GM21576 (cell line): ENCODE data around the gene AK5.

Experiments
- ATAC-seq: cut with Tn5 transposase; IDR thresholded peaks from one replicate; pipeline ENCODE4 v1.9.1; 2021; ENCODE audit warnings: mild to moderate bottlenecking, moderate library complexity; ENCODE audit not compliant: unreplicated experiment

The AK5 gene, protein sequence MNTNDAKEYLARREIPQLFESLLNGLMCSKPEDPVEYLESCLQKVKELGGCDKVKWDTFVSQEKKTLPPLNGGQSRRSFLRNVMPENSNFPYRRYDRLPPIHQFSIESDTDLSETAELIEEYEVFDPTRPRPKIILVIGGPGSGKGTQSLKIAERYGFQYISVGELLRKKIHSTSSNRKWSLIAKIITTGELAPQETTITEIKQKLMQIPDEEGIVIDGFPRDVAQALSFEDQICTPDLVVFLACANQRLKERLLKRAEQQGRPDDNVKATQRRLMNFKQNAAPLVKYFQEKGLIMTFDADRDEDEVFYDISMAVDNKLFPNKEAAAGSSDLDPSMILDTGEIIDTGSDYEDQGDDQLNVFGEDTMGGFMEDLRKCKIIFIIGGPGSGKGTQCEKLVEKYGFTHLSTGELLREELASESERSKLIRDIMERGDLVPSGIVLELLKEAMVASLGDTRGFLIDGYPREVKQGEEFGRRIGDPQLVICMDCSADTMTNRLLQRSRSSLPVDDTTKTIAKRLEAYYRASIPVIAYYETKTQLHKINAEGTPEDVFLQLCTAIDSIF

DNA sequence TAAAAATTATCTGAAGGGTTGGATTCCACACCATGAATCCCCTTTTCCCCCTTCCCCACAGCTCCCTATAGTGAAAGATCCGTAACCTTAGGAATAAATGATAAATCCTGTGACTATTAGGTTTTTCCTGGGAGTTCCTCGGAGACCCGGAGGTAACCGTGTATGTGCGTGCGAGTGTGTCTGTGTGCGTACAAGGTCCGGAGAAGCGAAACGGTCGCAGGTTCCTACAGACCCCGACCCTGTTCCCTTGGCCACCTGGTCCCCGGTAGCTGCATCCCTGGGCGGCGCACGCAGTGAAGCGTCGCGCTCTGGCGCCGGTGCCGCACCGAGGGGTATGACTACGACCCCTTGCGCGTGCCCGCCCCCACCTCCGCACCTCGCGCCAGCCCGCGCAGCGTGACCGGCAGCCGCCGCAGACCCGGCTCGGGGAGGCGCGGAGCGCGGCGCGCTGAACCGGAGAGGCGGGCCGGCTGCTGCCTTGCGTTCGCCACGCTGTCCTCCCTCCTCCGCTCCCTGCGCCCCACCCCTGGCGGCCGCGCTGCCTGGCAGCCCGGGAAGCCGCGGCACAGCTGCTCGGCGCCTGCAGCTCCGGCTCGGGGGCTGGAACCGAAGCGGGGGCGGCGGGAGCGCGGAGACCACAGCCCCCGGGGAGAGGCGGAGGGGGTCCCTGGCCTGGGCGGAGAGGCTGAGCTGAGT lies at the start of gene AK5:
Gene AK5 (plus strand): TSS at position 529 of the 696 bp plus-strand sequence. CDS start 295 bp downstream, outside the sequence.
- no peak for ATAC-seq

DNA sequence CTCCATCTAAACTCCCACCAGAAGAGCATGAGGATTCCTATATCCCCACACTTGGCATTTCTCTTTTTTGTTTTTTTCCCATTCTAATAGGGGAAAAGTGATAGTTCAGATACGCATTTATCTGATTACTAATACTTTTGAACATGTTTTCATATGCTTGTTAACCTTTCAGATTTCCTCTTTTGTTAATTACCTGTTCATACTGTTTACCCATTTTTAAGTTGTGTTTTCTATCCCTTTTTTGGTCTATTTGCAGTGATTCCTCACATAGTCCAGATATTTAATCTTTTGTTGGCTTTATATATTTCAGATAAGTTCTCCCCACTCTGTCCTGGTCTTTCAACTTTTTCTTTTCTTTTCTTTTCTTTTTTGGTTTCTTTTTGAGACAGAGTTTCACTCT lies 49.0 kb upstream of the AK5 start:
- no peak for ATAC-seq

DNA sequence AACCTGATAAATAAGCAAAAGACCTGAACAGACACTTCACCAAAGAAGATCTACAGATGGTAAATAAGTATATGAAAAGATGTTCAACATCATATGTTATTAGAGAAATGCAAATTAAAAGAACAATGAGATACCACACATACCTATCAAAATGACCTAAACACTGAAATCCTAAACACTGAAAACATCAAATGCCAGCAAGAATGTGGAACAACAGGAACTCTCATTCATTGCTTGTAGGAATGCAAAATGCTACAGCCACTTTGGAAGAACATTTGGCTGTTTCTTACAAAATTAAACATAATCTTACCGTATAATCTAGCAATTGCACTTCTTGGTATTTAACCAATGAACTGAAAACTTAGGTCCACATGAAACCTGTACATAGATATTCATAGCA lies 47.7 kb upstream of the AK5 start:
- ATAC-seq, result no peak

DNA sequence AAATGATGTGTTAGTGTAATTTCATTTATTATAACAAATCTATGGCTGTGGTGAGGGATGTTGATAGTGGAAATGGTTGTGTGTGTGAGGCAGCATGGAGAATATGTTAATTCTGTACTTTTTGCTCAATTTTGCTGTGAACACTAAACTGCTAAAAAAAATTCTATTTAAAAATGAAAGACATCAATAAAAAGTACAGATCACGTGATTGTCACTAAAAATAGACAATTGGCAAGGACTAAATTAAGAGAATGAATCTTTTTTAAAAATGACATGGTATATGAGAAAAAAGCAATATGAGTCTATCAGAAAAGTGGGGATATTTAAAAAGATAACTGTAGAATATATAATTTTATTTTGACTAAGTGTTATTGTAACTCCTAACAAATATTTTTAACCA lies 46.9 kb upstream of the AK5 start:
- no peak for ATAC-seq

DNA sequence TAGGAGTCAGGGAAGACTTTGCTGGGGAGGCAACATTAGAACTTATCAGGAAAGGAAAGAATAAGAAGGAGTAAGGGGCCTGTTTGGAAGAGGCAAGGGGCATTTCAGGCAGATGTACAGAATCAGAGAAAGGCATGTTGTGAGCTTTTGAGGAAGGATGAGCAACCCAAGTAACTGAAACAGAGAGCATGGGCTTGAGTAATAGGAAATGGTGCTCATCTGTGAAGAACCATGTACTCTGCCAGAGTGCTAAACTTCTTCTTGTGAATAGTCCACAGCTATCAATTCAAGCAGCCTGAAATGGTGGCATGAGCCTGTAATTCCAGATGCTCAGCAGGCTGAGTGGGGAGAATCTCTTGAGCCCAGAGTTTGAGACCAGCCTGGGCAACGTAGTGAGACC lies 43.4 kb upstream of the AK5 start:
- ATAC-seq, result no peak

DNA sequence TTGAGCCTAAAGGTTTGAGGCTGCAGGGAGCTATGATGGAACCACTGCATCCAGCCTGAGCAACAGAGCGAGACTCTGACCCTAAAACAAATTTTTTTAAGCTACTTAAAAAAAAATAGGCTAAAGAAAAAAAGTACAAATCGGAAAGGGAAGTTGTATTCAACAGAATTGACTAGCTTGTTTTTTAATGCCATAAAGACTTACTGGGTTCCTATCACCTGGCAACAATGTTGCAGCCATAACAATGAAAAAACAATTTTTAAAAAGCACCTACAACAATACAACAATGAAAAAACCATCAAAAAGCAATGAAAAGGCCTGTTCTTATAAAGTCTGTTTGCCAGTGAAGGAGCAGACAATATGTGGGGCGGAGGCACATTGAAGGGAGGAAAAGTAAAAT lies 42.5 kb upstream of the AK5 start:
- ATAC-seq, result no peak

DNA sequence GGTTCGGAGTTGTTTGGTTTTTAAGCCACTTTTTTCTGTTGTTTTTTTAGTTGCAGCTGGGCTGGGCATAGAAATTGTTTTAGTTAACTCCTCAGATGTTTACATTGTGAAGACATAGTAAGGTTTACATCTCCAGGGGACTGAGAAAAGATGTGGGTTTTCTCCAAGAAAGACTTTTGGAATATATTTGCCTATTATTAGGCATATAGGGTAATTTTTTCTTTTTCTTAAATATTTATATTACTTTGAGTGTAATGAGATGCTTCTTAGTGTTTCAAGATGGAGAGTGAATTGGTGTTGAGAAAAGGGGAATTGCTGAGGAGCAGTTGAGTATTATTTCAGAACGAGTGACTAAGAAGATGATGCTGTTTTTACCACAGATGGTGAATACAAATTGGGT lies 36.0 kb upstream of the AK5 start:
- ATAC-seq, result no peak

DNA sequence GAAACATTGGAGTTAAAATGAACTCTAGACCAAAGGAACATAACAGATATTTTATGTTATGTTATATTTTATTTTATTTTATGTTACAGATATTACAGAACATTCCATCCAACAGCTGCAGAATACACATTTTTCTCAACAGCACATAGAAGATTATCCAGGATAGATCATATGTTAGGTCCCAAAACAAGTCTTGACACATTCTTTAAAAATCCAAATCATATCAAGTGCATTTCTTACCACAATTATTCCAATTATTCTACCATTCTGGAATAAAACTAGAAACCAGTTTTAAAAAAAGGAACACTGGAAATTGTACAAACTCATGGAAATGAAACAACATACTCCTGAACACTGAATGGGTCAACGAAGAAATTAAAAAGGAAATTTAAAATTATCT lies 31.7 kb upstream of the AK5 start:
- no peak for ATAC-seq

DNA sequence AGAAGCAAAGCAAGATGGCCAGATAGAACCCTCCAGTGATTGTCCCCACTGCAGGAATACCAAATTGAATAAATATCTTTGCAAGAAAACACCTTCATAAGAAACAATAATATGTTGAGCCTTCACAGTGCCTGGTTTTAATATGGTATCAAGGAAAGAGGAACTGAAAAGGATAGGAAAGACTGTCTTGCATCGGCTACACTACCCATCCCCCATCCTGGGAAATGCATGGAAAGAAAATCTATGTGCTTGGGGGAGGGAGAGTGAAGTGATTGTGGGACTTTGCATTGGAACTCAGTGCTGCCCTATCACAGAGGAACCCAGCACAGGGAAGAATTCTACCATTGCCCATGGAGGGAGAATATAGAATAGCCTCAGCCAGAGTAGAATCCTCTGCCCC lies 28.6 kb upstream of the AK5 start:
- no peak for ATAC-seq

DNA sequence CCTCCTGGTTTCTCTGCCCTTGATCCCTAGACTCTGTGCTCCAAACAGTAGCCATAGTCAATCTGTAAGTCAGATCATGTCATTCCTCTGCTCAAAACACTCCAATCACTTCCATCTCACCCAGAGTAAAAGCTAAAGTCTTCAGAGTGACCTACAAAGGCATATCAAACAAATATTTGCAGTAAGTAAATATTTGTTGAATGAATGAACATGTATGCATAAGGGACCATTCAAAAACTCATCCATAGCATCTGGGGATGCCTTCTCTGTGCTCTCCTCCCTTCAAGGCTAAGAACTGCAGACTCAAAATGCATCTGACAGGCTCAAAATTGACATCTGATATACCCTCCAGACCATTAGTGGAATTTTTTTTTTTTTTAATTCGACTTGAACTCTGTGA lies 18.1 kb upstream of the AK5 start:
- no peak for ATAC-seq

DNA sequence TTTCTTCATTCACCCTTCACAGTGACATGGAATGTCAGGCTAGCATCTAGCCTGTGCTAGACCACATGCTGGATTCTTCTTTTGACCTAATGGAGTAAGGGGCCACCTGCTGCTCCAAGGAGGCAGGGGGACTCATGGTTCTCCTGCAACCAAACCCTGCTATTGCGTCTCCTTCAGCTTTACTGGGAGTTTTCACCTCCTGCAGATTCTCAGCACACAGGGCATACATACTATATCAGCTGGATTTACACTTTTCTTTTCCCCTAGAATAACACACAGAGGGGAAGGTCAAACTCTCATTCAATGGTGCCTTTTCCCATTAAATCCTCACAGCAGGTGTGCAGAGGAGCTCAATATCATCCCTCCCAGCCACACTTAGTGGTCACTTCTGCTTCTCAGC lies 16.6 kb upstream of the AK5 start:
- ATAC-seq, result no peak

DNA sequence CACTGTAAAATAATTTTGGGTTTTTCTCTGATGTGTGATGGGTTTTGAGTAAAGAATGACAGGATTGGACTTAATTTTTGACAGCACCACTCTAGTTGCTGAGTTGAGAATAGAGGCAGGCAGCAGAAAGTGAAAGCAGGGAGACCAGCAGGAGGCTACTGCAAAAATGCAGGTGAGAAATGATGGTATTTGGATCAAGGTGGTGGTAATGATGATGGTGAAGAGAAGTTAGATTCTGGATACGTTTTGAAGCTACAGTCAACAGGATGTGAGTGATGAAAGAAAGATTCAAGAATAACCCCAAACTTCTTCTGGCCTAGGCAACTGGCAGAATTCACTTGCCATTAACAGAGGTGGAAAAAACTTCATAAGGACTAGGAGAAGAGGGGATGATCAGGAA lies 14.8 kb upstream of the AK5 start:
- ATAC-seq, result no peak

DNA sequence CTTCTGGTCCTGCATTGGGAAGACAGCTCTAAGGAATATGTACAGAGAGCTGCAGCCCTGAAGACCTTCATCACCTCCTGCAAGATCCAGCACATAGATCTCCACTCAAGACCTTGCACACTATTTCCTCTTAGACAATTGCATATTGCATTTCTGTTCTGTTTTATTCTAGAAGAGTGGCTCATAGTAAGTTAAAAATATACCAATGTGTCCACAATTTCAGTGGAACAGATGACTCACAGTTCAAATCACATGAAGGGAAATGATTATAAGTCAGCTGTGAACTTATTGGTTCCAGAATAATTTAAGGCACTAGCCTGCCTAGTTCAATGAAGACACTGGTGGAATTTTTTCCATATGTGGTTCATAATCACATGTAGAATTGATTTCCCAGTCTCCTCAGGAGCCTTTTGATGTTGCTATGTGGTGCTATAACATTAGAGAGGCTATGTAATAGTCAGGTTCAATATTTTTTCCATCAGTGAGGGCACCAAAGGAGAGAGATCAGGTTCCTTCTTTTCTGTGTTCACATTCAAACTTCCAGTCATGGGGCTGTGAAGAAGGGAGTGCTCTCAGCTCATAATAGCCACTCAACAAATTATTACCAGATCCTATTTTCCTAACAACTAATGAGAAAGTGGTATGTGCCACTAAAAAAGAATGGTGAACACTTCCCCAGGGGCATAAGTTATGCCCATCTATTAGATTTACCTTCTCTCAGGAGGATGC lies 9.8 kb upstream of the AK5 start:
- ATAC-seq, result no peak

DNA sequence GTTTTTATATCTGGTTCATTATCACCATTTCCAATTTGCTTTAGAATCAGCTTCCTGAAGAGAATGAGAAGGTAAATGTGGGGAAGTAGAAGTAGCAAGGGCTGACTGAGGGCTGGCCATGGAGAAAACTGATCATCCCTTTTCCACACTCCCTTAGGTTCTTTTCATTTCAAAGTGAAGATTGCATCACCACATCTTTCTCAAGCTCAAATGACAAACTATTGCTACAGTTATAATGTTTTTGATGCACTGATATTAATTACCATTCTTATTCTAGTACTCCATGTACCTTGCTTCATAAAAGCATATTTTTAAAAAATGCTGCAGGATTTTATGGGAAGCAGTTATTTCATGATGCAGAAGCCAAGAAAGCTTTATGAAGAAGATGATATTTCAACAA lies 7.9 kb upstream of the AK5 start:
- no peak for ATAC-seq

DNA sequence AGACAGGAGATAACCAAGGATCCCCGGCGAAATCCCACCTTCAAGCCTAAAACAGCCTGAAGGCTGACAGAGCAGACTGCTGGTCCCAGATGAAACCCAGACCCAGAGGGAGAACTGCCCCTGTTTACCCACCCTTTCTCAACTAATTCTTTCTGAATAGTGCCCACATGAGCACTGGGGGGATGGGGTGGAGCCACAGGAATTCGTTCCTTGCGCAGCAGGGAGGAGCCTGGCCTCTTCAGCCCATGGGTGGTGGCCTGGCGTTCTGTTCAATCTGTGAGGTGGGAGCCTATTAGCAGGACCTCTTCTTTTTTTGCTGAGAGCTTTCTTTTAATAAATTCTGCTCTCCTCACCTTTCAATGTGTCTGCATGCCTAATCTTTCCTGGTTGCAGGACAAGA lies 6.6 kb upstream of the AK5 start:
- ATAC-seq, result no peak

DNA sequence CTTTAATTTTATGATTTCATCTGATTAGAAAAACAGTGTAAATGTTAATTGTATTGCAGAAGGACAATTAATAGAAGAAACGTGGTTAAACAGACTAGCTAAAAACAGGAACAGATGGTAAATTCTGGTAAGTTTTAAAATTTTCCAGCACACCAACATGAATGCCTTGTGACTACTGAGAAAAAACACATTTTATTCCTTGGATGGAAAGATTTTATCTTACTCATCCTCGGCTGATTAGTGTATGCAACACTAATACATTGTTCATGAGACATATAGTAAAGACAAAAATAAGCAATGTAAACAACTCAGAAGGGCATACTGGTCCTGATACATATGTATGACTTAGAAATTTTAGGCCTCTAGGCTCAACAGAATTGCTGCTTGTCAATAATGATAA lies 4.9 kb upstream of the AK5 start:
- ATAC-seq, result no peak

DNA sequence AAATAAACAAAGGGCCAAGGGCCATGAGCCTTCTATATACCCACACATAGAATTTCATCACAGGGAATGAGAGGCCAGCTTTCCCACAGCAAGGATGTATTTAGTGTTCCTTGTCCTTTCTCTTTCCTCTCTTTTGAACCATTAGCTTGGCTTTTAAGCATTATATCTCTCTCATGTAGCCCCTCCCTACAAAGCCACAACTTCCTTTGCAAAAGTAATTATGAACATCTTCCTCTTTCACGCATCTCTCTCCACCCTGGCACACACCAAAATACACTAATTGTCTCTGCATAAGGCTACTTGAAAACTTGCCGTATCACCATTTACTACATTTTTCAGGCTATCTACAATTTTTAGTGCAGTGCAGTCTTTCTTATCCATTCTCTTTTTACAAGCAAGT lies 1.9 kb upstream of the AK5 start:
- no peak for ATAC-seq

DNA sequence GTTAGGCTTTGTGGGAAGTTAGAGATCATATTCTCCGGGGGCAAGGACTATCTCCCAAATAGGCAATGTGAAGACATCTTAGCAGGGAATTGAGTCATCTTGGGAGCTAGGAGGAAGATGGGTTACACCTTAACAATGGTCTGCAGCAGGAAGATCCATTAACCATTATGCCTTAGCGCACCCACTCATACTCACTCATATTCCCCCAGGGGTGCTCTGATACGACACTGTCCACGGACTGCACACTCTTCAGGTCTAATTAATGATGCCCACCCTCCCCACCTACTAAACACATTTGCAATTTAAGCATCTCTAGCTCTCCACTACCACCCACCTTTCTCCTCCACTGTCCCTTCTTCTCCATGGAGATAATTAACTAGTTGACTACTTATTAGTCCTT lies 857 bp upstream of the AK5 start:
- no peak for ATAC-seq

DNA sequence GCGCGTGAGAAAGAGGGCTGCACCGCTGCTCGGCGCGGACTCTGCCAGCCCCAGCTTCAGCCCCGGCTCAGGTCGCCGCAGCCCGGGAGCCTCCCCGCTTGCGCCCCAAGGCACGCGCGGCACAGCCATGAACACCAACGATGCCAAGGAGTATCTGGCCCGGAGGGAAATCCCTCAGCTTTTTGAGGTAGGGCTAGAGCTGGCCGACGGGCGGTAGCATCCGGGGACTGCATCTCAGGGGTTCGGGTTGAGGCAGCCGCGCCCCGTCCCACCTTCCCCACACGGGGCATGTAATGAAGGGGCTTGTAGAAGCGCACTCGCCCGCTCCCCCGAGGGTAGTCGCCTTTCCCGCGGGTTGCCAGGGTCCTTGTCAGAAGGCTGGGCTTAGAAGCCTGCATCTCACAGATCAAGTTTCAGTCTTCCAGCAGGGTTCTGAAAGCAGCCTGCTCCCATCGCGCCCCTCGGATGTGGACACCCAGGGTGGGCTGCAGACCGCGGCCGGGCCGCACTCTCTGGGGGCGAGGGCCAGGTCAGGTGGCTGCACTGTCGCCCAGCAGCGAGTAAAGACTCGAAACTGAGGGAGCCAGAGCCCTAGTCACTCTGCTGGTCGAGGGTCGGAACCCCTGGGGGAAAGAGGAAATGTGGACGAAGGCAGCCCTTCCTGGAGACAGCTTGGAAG lies 507 bp downstream of the AK5 start:
- ATAC-seq, result no peak

DNA sequence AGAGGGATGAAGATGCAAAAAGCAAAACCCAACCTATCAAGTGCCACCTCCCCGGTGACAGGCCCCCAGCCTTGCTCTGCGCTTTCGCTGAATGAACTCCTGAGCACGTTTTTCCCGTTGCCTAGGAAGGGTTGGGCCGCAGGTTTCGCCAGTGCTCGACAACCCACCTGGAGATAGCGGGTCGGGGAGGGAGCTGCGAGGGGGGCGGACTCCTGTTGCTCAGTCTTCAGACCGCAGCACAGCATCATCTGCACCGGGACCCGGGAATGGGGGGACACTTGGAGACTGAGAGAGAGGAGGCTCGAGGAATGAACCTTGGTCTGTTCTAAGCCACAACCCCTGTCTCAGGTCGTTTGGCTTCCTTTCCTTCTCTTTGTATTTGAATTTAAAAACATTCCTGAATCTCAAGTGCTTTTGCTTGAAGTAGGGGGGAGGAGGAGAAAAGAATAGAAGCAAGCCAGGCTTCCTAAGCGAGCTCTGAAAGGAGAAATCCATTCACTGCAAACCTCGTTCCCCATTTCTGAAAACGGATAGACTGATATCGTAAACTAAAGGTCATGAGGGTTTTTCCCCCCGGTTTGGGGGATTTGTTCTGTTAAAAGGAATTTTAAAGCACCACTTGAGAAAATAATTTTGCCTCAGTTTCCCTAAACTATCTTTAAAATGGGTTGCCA lies 1.2 kb downstream of the AK5 start:
- no peak for ATAC-seq
